ENCODE results near the gene COL5A1.

COL5A1 gene

DNA sequence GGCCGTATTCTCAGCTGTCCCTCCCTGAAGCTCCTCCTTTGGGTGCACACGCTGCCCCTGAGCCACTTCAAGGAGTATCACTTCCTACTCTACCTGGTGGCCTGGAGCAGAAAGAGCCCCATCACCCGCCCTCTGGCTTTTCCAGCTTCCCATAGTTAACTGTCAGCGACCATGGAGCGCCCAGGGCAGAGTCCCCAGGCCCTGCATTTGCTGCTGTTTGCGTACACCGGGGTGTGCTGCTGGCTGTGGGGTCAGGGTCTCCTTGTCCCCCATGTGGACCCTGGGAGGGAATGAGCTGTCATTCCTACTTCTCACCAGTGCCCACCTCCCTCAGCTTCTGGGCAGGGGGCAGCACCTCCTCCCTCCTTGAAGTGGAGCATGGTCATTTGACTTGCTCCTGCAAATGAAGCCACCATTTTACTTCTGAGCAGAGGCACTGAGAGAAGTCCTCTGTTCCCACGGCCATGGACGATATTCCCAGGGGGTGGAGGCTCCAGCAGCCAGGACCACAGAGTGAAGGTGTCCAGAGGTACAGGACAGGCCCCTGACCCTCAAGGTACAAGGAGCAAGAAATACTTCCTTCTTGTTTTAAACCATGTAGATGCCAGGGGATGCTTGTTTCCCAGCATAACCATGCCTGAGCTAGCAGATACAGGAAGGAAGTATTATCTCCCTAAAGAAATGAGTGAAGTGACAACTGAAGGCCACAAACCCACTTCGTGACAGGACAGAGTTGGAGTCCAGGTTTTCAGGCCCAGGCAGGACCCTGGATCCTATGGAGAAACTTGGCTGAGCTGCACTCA lies 40.6 kb upstream of the COL5A1 start:
- DNase-seq (ENCODE audit: low read depth in 1 of 2, low spot score in 1 of 2) = no peak
- no peak for TF ChIP-seq JUND (IDR thresholded peaks at IDR 0.05; ENCODE audit: low read depth)
- in situ Hi-C loops (cut with HindIII; ENCODE audit: low pct_unique_long_range_greater_than_20kb, low sequenced_read_pairs) = no loop called here

DNA sequence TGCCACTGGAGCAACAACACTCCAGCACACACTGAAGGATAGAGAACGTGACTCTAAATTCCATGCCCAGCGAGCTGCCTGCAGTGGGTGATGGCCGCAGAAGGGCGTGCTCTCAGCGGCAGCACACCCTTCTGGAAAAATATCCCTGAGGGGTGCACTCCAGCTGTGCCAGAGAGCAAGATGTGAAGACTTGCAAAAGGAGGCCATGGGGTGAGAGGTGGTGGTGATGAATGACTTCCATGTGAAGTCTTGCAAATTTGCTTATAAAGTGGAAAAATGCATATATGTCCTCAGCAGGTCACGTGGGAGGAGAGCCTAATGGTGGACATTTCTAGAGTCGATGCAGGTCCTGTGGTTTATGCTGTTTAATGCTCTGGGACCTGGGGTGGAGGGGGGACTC lies 39.8 kb upstream of the COL5A1 start:
- TF ChIP-seq JUND (IDR thresholded peaks at IDR 0.05; ENCODE audit: low read depth) = no peak
- DNase-seq (ENCODE audit: low read depth in 1 of 2, low spot score in 1 of 2) = no peak
- in situ Hi-C loops (cut with HindIII; ENCODE audit: low pct_unique_long_range_greater_than_20kb, low sequenced_read_pairs) = no loop called here

- no peak for DNase-seq (ENCODE audit: low read depth in 1 of 2, low spot score in 1 of 2)
- in situ Hi-C loops (cut with HindIII; ENCODE audit: low pct_unique_long_range_greater_than_20kb, low sequenced_read_pairs) = no loop called here
- TF ChIP-seq JUND (IDR thresholded peaks at IDR 0.05; ENCODE audit: low read depth) = no peak
Observed at GRCh38 chr9:134602547-134603362, 38.8 kb upstream of the COL5A1 start.

GRCh38 chr9:134604834-134605233 lies 36.8 kb upstream of the COL5A1 start:
- DNase-seq (ENCODE audit: low read depth in 1 of 2, low spot score in 1 of 2) = no peak
- in situ Hi-C loops (cut with HindIII; ENCODE audit: low pct_unique_long_range_greater_than_20kb, low sequenced_read_pairs) = no loop called here
- no peak for TF ChIP-seq JUND (IDR thresholded peaks at IDR 0.05; ENCODE audit: low read depth)

GRCh38 chr9:134605351-134605965 lies 36.1 kb upstream of the COL5A1 start:
- TF ChIP-seq JUND (IDR thresholded peaks at IDR 0.05; ENCODE audit: low read depth) = no peak
- DNase-seq (ENCODE audit: low read depth in 1 of 2, low spot score in 1 of 2) = no peak
- in situ Hi-C loops (cut with HindIII; ENCODE audit: low pct_unique_long_range_greater_than_20kb, low sequenced_read_pairs) = no loop called here

- in situ Hi-C loops (cut with HindIII; ENCODE audit: low pct_unique_long_range_greater_than_20kb, low sequenced_read_pairs) = no loop called here
- TF ChIP-seq JUND (IDR thresholded peaks at IDR 0.05; ENCODE audit: low read depth) = no peak
- DNase-seq (ENCODE audit: low read depth in 1 of 2, low spot score in 1 of 2) = no peak
Observed at GRCh38 chr9:134605966-134606357, 35.6 kb upstream of the COL5A1 start.

- no peak for TF ChIP-seq JUND (IDR thresholded peaks at IDR 0.05; ENCODE audit: low read depth)
- DNase-seq (ENCODE audit: low read depth in 1 of 2, low spot score in 1 of 2) = peak in 1 of 2 experiments; percentile 83
- in situ Hi-C loops (cut with HindIII; ENCODE audit: low pct_unique_long_range_greater_than_20kb, low sequenced_read_pairs) = no loop called here
Observed at GRCh38 chr9:134606951-134607731, 34.5 kb upstream of the COL5A1 start.

DNA sequence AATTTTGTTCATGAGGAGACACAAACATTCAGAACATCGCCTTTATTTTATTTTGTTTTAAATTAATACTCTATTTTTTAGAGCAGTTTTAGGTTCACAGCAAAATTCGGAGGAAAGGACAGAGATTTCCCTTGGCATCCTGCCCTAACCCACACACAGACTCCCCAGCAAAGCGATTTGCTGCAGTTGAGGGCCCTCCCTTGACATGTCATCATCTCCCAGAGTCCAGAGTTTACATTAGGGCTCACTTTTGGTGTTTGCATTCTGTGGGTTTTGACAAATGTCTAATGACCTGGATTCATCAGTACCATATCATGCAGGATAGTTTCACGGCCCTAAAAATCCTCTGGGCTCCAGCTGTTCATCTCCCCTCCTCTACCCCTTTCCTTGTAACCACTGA lies 33.6 kb upstream of the COL5A1 start:
- DNase-seq (ENCODE audit: low read depth in 1 of 2, low spot score in 1 of 2) = no peak
- in situ Hi-C loops (cut with HindIII; ENCODE audit: low pct_unique_long_range_greater_than_20kb, low sequenced_read_pairs) = no loop called here
- no peak for TF ChIP-seq JUND (IDR thresholded peaks at IDR 0.05; ENCODE audit: low read depth)

DNA sequence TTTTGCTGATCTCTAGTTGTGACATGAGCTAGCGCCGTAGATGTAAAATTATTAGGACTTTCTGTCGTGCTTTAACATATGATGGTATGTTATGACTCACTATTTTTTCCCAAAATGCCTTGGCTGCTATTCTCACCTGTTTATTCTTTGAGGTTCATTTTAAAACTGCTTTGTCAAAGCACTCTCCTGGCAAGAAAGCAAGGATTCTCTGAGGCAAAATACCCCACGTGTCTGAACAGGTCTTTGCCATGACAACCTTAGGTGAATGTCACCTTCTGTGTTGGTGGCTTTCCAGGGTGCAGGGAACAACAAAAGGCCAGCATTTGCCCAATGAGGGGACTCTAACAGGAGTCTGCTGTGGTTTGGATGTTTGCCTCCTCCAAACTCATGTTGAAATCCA lies 30.6 kb upstream of the COL5A1 start:
- TF ChIP-seq JUND (IDR thresholded peaks at IDR 0.05; ENCODE audit: low read depth) = no peak
- DNase-seq (ENCODE audit: low read depth in 1 of 2, low spot score in 1 of 2) = peak in 1 of 2 experiments; percentile 28
- in situ Hi-C loops (cut with HindIII; ENCODE audit: low pct_unique_long_range_greater_than_20kb, low sequenced_read_pairs) = no loop called here

DNA sequence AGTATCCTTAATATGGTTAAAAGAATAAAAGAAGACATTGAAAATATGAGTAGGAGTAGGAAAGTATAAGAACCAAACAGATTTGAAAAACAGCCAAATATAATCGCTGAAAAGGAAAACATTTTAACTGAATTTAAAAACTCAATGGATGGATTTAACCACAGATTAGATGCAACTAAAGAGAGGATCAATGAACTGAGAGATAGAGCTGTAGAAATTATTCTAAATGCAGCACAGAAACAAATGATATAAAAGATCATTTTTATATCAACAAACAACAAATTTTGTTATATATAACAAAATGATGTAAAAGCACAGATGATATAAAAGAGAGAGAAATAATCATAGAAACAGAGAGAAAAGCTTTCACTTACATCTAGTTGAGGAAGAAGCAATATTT lies 29.3 kb upstream of the COL5A1 start:
- TF ChIP-seq JUND (IDR thresholded peaks at IDR 0.05; ENCODE audit: low read depth) = no peak
- no peak for DNase-seq (ENCODE audit: low read depth in 1 of 2, low spot score in 1 of 2)
- in situ Hi-C loops (cut with HindIII; ENCODE audit: low pct_unique_long_range_greater_than_20kb, low sequenced_read_pairs) = no loop called here

DNA sequence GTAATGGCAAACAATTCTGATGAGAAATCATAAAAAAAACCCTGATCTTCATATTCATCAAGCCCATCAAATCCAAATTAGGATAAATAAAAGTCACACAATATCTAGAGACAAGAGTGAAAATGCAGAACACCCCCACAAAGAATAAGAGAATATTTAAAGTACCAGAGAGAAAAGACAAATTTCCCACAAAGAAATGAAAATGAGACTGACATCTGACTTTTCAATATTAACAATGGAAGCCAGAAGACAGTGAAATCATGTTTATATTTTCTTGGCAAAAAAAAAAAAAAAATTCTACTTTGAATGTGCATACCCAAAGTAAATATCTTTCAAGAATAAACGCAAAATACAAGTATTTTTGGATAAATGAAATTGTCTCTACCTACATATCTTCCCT lies 28.9 kb upstream of the COL5A1 start:
- no peak for DNase-seq (ENCODE audit: low read depth in 1 of 2, low spot score in 1 of 2)
- in situ Hi-C loops (cut with HindIII; ENCODE audit: low pct_unique_long_range_greater_than_20kb, low sequenced_read_pairs) = no loop called here
- TF ChIP-seq JUND (IDR thresholded peaks at IDR 0.05; ENCODE audit: low read depth) = no peak

- no peak for TF ChIP-seq JUND (IDR thresholded peaks at IDR 0.05; ENCODE audit: low read depth)
- in situ Hi-C loops (cut with HindIII; ENCODE audit: low pct_unique_long_range_greater_than_20kb, low sequenced_read_pairs) = no loop called here
Observed at GRCh38 chr9:134614256-134614655, 27.3 kb upstream of the COL5A1 start.

More at GRCh38 chr9:134614256-134614655, 27.3 kb upstream of the COL5A1 start:
- no peak for DNase-seq (ENCODE audit: low read depth in 1 of 2, low spot score in 1 of 2)

All from T47D (cell line).